IPS-18c (cell line): ENCODE data around the gene KCNB1.
A peak's percentile ranks its signal among the peaks of the same experiment; 100 is the strongest.

Experiments
- H3K4me3 ChIP-seq: 2 replicates; pipeline ENCODE4 v1.7.0; 2013; ENCODE audit warnings: low read depth, mild to moderate bottlenecking, low read length, moderate library complexity; ENCODE audit not compliant: insufficient read depth
- H3K9me3 ChIP-seq: one replicate; pipeline ENCODE4 v1.6.1; 2013; ENCODE audit warnings: mild to moderate bottlenecking, low read length, moderate library complexity; ENCODE audit not compliant: control insufficient read depth, insufficient read depth

Gene KCNB1

GRCh38 chr20:49482621-49483017 is at the start of gene KCNB1:
Gene KCNB1, minus strand, starts transcription at chr20:49482668. Its CDS starts 188 bp downstream, at chr20:49482480.
- H3K4me3 ChIP-seq: peak within 1 kb of the TSS; percentile 51
- H3K9me3 ChIP-seq: no peaks in the 10 kb centered on the region

- Histone ChIP-seq H3K9me3 (no peaks in the 10 kb centered on the region), H3K4me3 (no peak overlapping the region)
These were observed 47.0 kb upstream of the KCNB1 start for GRCh38 chr20:49529470-49529869.

GRCh38 chr20:49526568-49526967 is 44.1 kb upstream of the KCNB1 start:
- H3K4me3 ChIP-seq: no peak overlapping the region

GRCh38 chr20:49526056-49526455 is 43.6 kb upstream of the KCNB1 start:
- H3K9me3 ChIP-seq: no peaks in the 10 kb centered on the region
- no peak overlapping the region for H3K4me3 ChIP-seq

More at GRCh38 chr20:49526568-49526967, 44.1 kb upstream of the KCNB1 start:
- no peaks in the 10 kb centered on the region for H3K9me3 ChIP-seq

GRCh38 chr20:49523767-49524360 is 41.4 kb upstream of the KCNB1 start:
- no peaks in the 10 kb centered on the region for H3K9me3 ChIP-seq
- no peak overlapping the region for H3K4me3 ChIP-seq

GRCh38 chr20:49521356-49521755 is 38.9 kb upstream of the KCNB1 start:
- Histone ChIP-seq H3K9me3 (no peaks in the 10 kb centered on the region), H3K4me3 (no peak overlapping the region)

- Histone ChIP-seq H3K9me3 (no peaks in the 10 kb centered on the region), H3K4me3 (no peak overlapping the region)
These were observed 37.4 kb upstream of the KCNB1 start for GRCh38 chr20:49519777-49520359.

GRCh38 chr20:49519212-49519712 is 36.8 kb upstream of the KCNB1 start:
- H3K4me3 ChIP-seq: no peak overlapping the region
- no peaks in the 10 kb centered on the region for H3K9me3 ChIP-seq

- H3K9me3 ChIP-seq: no peaks in the 10 kb centered on the region
- no peak overlapping the region for H3K4me3 ChIP-seq
These were observed 36.1 kb upstream of the KCNB1 start for GRCh38 chr20:49518576-49518975.

- H3K9me3 ChIP-seq: no peaks in the 10 kb centered on the region
- H3K4me3 ChIP-seq: no peak overlapping the region
These were observed 35.3 kb upstream of the KCNB1 start for GRCh38 chr20:49517805-49518100.

GRCh38 chr20:49516916-49517804 is 34.7 kb upstream of the KCNB1 start:
- H3K9me3 ChIP-seq: no peaks in the 10 kb centered on the region
- H3K4me3 ChIP-seq: no peak overlapping the region

GRCh38 chr20:49515586-49515985 is 33.1 kb upstream of the KCNB1 start:
- no peaks in the 10 kb centered on the region for H3K9me3 ChIP-seq
- H3K4me3 ChIP-seq: no peak overlapping the region

GRCh38 chr20:49513517-49513916 is 31.0 kb upstream of the KCNB1 start:
- Histone ChIP-seq H3K4me3 (no peak overlapping the region), H3K9me3 (no peaks in the 10 kb centered on the region)

GRCh38 chr20:49513009-49513408 is 30.5 kb upstream of the KCNB1 start:
- Histone ChIP-seq H3K4me3 (no peak overlapping the region), H3K9me3 (no peaks in the 10 kb centered on the region)

- H3K9me3 ChIP-seq: no peaks in the 10 kb centered on the region
- no peak overlapping the region for H3K4me3 ChIP-seq
These were observed 29.5 kb upstream of the KCNB1 start for GRCh38 chr20:49511788-49512525.

- Histone ChIP-seq H3K9me3 (no peaks in the 10 kb centered on the region), H3K4me3 (no peak overlapping the region)
These were observed 28.2 kb upstream of the KCNB1 start for GRCh38 chr20:49510562-49511122.
